DND-41 (cell line): ENCODE measurements around the gene BOD1L2.

Experiments used
- CTCF ChIP-seq: IDR thresholded peaks from 2 replicates; pipeline ENCODE4 v1.5.1; 2012; ENCODE audit warnings: borderline replicate concordance, low read length, moderate library complexity, mild to moderate bottlenecking; ENCODE audit not compliant: poor library complexity, severe bottlenecking; ENCODE audit errors: extremely low read depth
- EZH2 ChIP-seq: IDR thresholded peaks from 3 replicates; pipeline ENCODE4 v1.6.1; 2012; ENCODE audit warnings: borderline replicate concordance, low read depth, mild to moderate bottlenecking, moderate library complexity, low read length, inconsistent platforms; ENCODE audit not compliant: severe bottlenecking

- TF ChIP-seq CTCF (no peak), EZH2 (no peak)
Observed at GRCh38 chr18:57134618-57135135, 12.2 kb upstream of the BOD1L2 start.
